IMR-90 (cell line): ENCODE measurements around the gene PDZD2. TPM values are rescaled to one million over a fixed set of nuclear protein-coding genes. Genes with fewer than 3 reads are reported as not detected.

Experiments used
- ATAC-seq: fragments of 200-7000 bp; cut with Tn5 transposase; 2 replicates; pipeline ENCODE4 v1.9.1; 2020; ENCODE audit warnings: low read depth, mild to moderate bottlenecking, moderate library complexity
- BruUV-seq: library from RNA; stranded (reverse); fragments of 400-500 nt; replicated peaks from 2 replicates; lab custom pipeline; 2021; lab: Mats Ljungman, UMichigan
- CTCF ChIA-PET: fragments of 300-600 bp; formaldehyde crosslinking; extraction: SDS; loops from one replicate; lab custom pipeline; 2021; ENCODE audit warnings: antibody characterized with exemption; lab: Yijun Ruan, JAX
- POLR2A ChIA-PET: fragments of 300-600 bp; sonication (Branson Sonifier 250); formaldehyde crosslinking; loops from one replicate; lab custom pipeline; 2022; ENCODE audit warnings: antibody characterized with exemption; ENCODE audit not compliant: unreplicated experiment; lab: Charles Lee
- DNase-seq: peaks from one replicate; pipeline ENCODE4 v3.0.0; 2013
- H2AFZ ChIP-seq: replicated peaks from 2 replicates; pipeline ENCODE3; 2013; ENCODE audit warnings: low read length, mild to moderate bottlenecking; ENCODE audit not compliant: poor library complexity
- H2AK5ac ChIP-seq: 2 replicates; pipeline ENCODE4 v1.6.1; 2013; ENCODE audit warnings: low read depth, low read length, inconsistent platforms
- H2AK9ac ChIP-seq: replicated peaks from 2 replicates; pipeline ENCODE3; 2013; ENCODE audit warnings: mild to moderate bottlenecking, low read depth, low read length, moderate library complexity; ENCODE audit not compliant: poor library complexity
- H2BK120ac ChIP-seq: 2 replicates; pipeline ENCODE4 v1.6.1; 2013; ENCODE audit warnings: low read depth, low read length, inconsistent platforms
- H2BK15ac ChIP-seq: 3 replicates; pipeline ENCODE4 v1.6.1; 2013; ENCODE audit warnings: low read depth, low read length, inconsistent platforms
- H2BK20ac ChIP-seq: 2 replicates; pipeline ENCODE4 v1.6.1; 2013; ENCODE audit warnings: low read depth, mild to moderate bottlenecking, inconsistent platforms, low read length, moderate library complexity
- H2BK5ac ChIP-seq: 2 replicates; pipeline ENCODE4 v1.6.1; 2013; ENCODE audit warnings: mild to moderate bottlenecking, low read depth, low read length, inconsistent platforms; ENCODE audit not compliant: poor library complexity, severe bottlenecking
- H3K14ac ChIP-seq: replicated peaks from 2 replicates; pipeline ENCODE4 v1.6.1; 2013; ENCODE audit warnings: low read depth, low read length, inconsistent platforms
- H3K18ac ChIP-seq: 2 replicates; pipeline ENCODE4 v1.6.1; 2013; ENCODE audit warnings: low read depth, low read length, control low read depth
- H3K23ac ChIP-seq: 2 replicates; pipeline ENCODE4 v1.6.1; 2013; ENCODE audit warnings: low read depth, low read length, inconsistent platforms
- H3K27ac ChIP-seq: 2 replicates; pipeline ENCODE4 v1.5.1; 2013; ENCODE audit warnings: mild to moderate bottlenecking, control low read depth, low read length; ENCODE audit not compliant: insufficient read depth
- H3K27me3 ChIP-seq: 2 replicates; pipeline ENCODE4 v1.6.1; 2013; ENCODE audit warnings: low read length; ENCODE audit not compliant: control insufficient read depth, insufficient read depth
- H3K36me3 ChIP-seq: 2 replicates; pipeline ENCODE4 v1.6.1; 2013; ENCODE audit warnings: low read length, mixed read lengths; ENCODE audit not compliant: control insufficient read depth, insufficient read depth
- H3K4ac ChIP-seq: 2 replicates; pipeline ENCODE4 v1.6.1; 2013; ENCODE audit warnings: low read depth, low read length, inconsistent platforms
- H3K4me1 ChIP-seq: 2 replicates; pipeline ENCODE4 v1.6.1; 2013; ENCODE audit warnings: low read length, mixed read lengths; ENCODE audit not compliant: control insufficient read depth, insufficient read depth
- H3K4me2 ChIP-seq: 2 replicates; pipeline ENCODE4 v1.6.1; 2013; ENCODE audit warnings: low read depth, mild to moderate bottlenecking, control low read depth, low read length, moderate library complexity
- H3K4me3 ChIP-seq: 2 replicates; pipeline ENCODE4 v1.5.1; 2013; ENCODE audit warnings: low read depth, mild to moderate bottlenecking, control low read depth, low read length, moderate library complexity; ENCODE audit not compliant: insufficient read depth
- H3K56ac ChIP-seq: 2 replicates; pipeline ENCODE4 v1.6.1; 2013; ENCODE audit warnings: low read length, inconsistent platforms; ENCODE audit not compliant: insufficient read depth; ENCODE audit errors: extremely low read depth
- H3K79me1 ChIP-seq, 2 experiments: 2 replicates each; pipeline ENCODE4 v1.6.1; 2013; ENCODE audit warnings: low read length in 2 of 2, inconsistent platforms in 1 of 2, low read depth in 1 of 2
- H3K9ac ChIP-seq: 2 replicates; pipeline ENCODE4 v1.6.1; 2013; ENCODE audit warnings: low read depth, low read length, control low read depth
- H3K9me1 ChIP-seq: 2 replicates; pipeline ENCODE4 v1.6.1; 2013; ENCODE audit warnings: low read length, inconsistent platforms; ENCODE audit not compliant: insufficient read depth
- H3K9me3 ChIP-seq: 2 replicates; pipeline ENCODE4 v1.6.1; 2013; ENCODE audit warnings: low read length; ENCODE audit not compliant: control insufficient read depth, insufficient read depth
- H4K20me1 ChIP-seq: 2 replicates; pipeline ENCODE4 v1.6.1; 2013; ENCODE audit warnings: low read length, inconsistent platforms; ENCODE audit not compliant: insufficient read depth
- H4K5ac ChIP-seq: 2 replicates; pipeline ENCODE4 v1.6.1; 2013; ENCODE audit warnings: mild to moderate bottlenecking, low read depth, low read length, control low read depth
- H4K8ac ChIP-seq, 2 experiments: 2 replicates each; pipeline ENCODE4 v1.6.1; 2013; ENCODE audit warnings: low read depth in 2 of 2, low read length in 2 of 2, control low read depth in 1 of 2, inconsistent platforms in 1 of 2
- H4K91ac ChIP-seq: 2 replicates; pipeline ENCODE4 v1.6.1; 2013; ENCODE audit warnings: low read depth, low read length, inconsistent platforms; ENCODE audit not compliant: insufficient read depth
- BHLHE40 ChIP-seq: fragments of 150-350 bp; IDR thresholded peaks from 2 replicates; pipeline ENCODE4 v1.6.1; 2016; ENCODE audit warnings: mild to moderate bottlenecking, low read depth, low read length
- CEBPB ChIP-seq: IDR thresholded peaks from 2 replicates; pipeline ENCODE4 v1.6.1; 2012; ENCODE audit warnings: low read depth, low read length, improper control_type of control experiment
- CHD1 ChIP-seq: IDR thresholded peaks from 2 replicates; pipeline ENCODE4 v1.6.1; 2012; ENCODE audit warnings: low read depth, low read length, improper control_type of control experiment
- CTCF ChIP-seq: conservative IDR thresholded peaks from 2 replicates; pipeline ENCODE4 v1.5.1; 2012; ENCODE audit warnings: mild to moderate bottlenecking, low read depth, low read length, improper control_type of control experiment
- ELK1 ChIP-seq: fragments of 150-350 bp; IDR thresholded peaks from 2 replicates; pipeline ENCODE4 v1.6.1; 2016; ENCODE audit warnings: low read depth, mild to moderate bottlenecking, low read length, moderate library complexity, borderline replicate concordance
- FOS ChIP-seq: fragments of 150-350 bp; IDR thresholded peaks from 2 replicates; pipeline ENCODE4 v1.6.1; 2016; ENCODE audit warnings: low read depth, low read length
- MAFK ChIP-seq: IDR thresholded peaks from 2 replicates; pipeline ENCODE4 v1.6.1; 2012; ENCODE audit warnings: low read depth, low read length, improper control_type of control experiment
- MAZ ChIP-seq: IDR thresholded peaks from 2 replicates; pipeline ENCODE4 v1.6.1; 2012; ENCODE audit warnings: low read depth, mild to moderate bottlenecking, low read length, improper control_type of control experiment, moderate library complexity, borderline replicate concordance
- MXI1 ChIP-seq: IDR thresholded peaks from 2 replicates; pipeline ENCODE4 v1.6.1; 2012; ENCODE audit warnings: low read depth, mild to moderate bottlenecking, low read length, moderate library complexity, borderline replicate concordance
- NFE2L2 ChIP-seq: fragments of 150-350 bp; IDR thresholded peaks from 2 replicates; pipeline ENCODE4 v1.6.1; 2016; ENCODE audit warnings: low read depth, mild to moderate bottlenecking, low read length
- POLR2A ChIP-seq: IDR thresholded peaks from 2 replicates; pipeline ENCODE4 v1.6.1; 2012; ENCODE audit warnings: mild to moderate bottlenecking, low read depth, low read length
- RAD21 ChIP-seq: IDR thresholded peaks from 2 replicates; pipeline ENCODE4 v1.6.1; 2012; ENCODE audit warnings: low read length, improper control_type of control experiment
- RCOR1 ChIP-seq: IDR thresholded peaks from 2 replicates; pipeline ENCODE4 v1.6.1; 2012; ENCODE audit warnings: mild to moderate bottlenecking, low read length, improper control_type of control experiment; ENCODE audit not compliant: insufficient replicate concordance
- RFX5 ChIP-seq: IDR thresholded peaks from 2 replicates; pipeline ENCODE4 v1.8.0; 2012; ENCODE audit warnings: low read depth, mild to moderate bottlenecking, low read length, moderate library complexity
- SMC3 ChIP-seq: fragments of 150-350 bp; IDR thresholded peaks from 2 replicates; pipeline ENCODE4 v1.6.1; 2016; ENCODE audit warnings: low read depth, mild to moderate bottlenecking, antibody characterized with exemption, low read length, moderate library complexity
- WGBS, 2 experiments: methylation state at CpG; one replicate each; pipeline versions ENCODE4 v1.1.5 to v1.1.7; 2013; ENCODE audit warnings: missing lambda C conversion rate in 2 of 2; ENCODE audit not compliant: insufficient read length in 1 of 2; ENCODE audit errors: extremely low coverage in 2 of 2; 5-methylcytosine and 5-hydroxymethylcytosine counted together
- dilution Hi-C: fragments of 300-500 bp; cut with HindIII; formaldehyde crosslinking; loops from one replicate; pipeline ENCODE4 v1.14.3; 2018; ENCODE audit warnings: low sequenced_read_pairs; ENCODE audit not compliant: unreplicated experiment
- in situ Hi-C: fragments of 300-500 bp; cut with MboI; formaldehyde crosslinking; loops from 3 replicates; pipeline ENCODE4 v1.14.3; 2019; ENCODE audit warnings: low sequenced_read_pairs, inconsistent platforms, mixed read lengths
- intact Hi-C: fragments of 100-400 bp; cut with micrococcal nuclease; formaldehyde crosslinking; loops from 2 replicates; pipeline ENCODE4 v1.10.0; 2022
- polyA plus RNA-seq, 3 experiments: library from polyadenylated mRNA; depleted of rRNA; stranded (reverse); fragments of >200 nt; gene quantifications; 2 replicates each; pipeline ENCODE4 v1.2.3, GENCODE V29; 2012; ENCODE audit warnings: low replicate concordance in 1 of 3
- total RNA-seq: library from RNA; depleted of rRNA; stranded (reverse); fragments of >200 nt; gene quantifications from 2 replicates; pipeline ENCODE4 v1.2.3, GENCODE V29; 2012
- TF ChIP-seq, protein P1 (sequence below): fragments of 150-350 bp; IDR thresholded peaks from 2 replicates; pipeline ENCODE4 v1.6.1; 2017; ENCODE audit warnings: mild to moderate bottlenecking, antibody characterized with exemption, low read length, low read depth

The PDZD2 gene
- total and polyA plus RNA-seq, 2 of the 4 experiments (the other 2 are of a cell fraction), result under 0.01 to 0.02 TPM

- ChIA-PET CTCF (no interaction called here), POLR2A (no interaction called here)
- H3K4ac ChIP-seq, result no peak overlapping the region
- dilution Hi-C loops (no loop called here), in situ Hi-C loops (no loop called here), intact Hi-C loops (no loop called here)
- H2AK9ac ChIP-seq, result no peak overlapping the region
- H3K9ac ChIP-seq, result no peak overlapping the region
- no peak for ATAC-seq
- H4K5ac ChIP-seq, result no peak overlapping the region
- no peaks in the 10 kb centered on the region for H3K79me1 ChIP-seq
- H3K56ac ChIP-seq, result no peak overlapping the region
- H4K8ac ChIP-seq, result no peak overlapping the region
- H2BK5ac ChIP-seq, result no peak overlapping the region
- H3K14ac ChIP-seq, result no peak overlapping the region
- H3K27me3 ChIP-seq, result peaks cover 21% of the 10 kb centered on the region
- TF ChIP-seq POLR2A (no peak), RFX5 (no peak), CEBPB (no peak), CHD1 (no peak), MXI1 (no peak), MAZ (no peak), FOS (no peak), RAD21 (no peak), NFE2L2 (no peak), CTCF (no peak), ELK1 (no peak), MAFK (no peak), BHLHE40 (no peak), RCOR1 (no peak), SMC3 (no peak)
- TF ChIP-seq, protein P1, sequence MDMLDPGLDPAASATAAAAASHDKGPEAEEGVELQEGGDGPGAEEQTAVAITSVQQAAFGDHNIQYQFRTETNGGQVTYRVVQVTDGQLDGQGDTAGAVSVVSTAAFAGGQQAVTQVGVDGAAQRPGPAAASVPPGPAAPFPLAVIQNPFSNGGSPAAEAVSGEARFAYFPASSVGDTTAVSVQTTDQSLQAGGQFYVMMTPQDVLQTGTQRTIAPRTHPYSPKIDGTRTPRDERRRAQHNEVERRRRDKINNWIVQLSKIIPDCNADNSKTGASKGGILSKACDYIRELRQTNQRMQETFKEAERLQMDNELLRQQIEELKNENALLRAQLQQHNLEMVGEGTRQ, result no peak
- H3K4me3 ChIP-seq, result no peak overlapping the region
- H2BK20ac ChIP-seq, result no peak overlapping the region
- H4K20me1 ChIP-seq, result no peaks in the 10 kb centered on the region
- H2BK120ac ChIP-seq, result no peak overlapping the region
- no peak overlapping the region for H3K27ac ChIP-seq
- H3K18ac ChIP-seq, result no peak overlapping the region
- H2BK15ac ChIP-seq, result no peak overlapping the region
- H3K36me3 ChIP-seq, result no peaks in the 10 kb centered on the region
- BruUV-seq, result no TSS peak
- H3K4me2 ChIP-seq, result no peak overlapping the region
- H4K91ac ChIP-seq, result no peak overlapping the region
- H3K4me1 ChIP-seq, result no peaks in the 10 kb centered on the region
- no peak overlapping the region for H3K23ac ChIP-seq
- H3K9me1 ChIP-seq, result no peaks in the 10 kb centered on the region
- H2AK5ac ChIP-seq, result no peak overlapping the region
- H2AFZ ChIP-seq, result no peak overlapping the region
- WGBS, 2 experiments, result no CpG with 5 or more reads among the region's 1 CpG
- no peaks in the 10 kb centered on the region for H3K9me3 ChIP-seq
- no peak for DNase-seq
Measured at GRCh38 chr5:31703757-31704156, 64.8 kb downstream of the PDZD2 start.
